HG03108 (cell line): ENCODE measurements around the gene TAS2R40.

Experiments used
- ATAC-seq: cut with Tn5 transposase; IDR thresholded peaks from one replicate; pipeline ENCODE4 v1.9.1; 2021; ENCODE audit warnings: moderate library complexity; ENCODE audit not compliant: unreplicated experiment

TAS2R40 gene

GRCh38 chr7:143222782-143223181, 945 bp downstream of the TAS2R40 start:
- ATAC-seq, result no peak

- ATAC-seq, result no peak
Observed at GRCh38 chr7:143223784-143224183, 1.9 kb downstream of the TAS2R40 start.

- no peak for ATAC-seq
Observed at GRCh38 chr7:143225047-143225446, 3.2 kb downstream of the TAS2R40 start.

- ATAC-seq, result no peak
Observed at GRCh38 chr7:143227806-143228205, 6.0 kb downstream of the TAS2R40 start.

- no peak for ATAC-seq
Observed at GRCh38 chr7:143229054-143229790, 7.4 kb downstream of the TAS2R40 start.

GRCh38 chr7:143230602-143231457, 9.0 kb downstream of the TAS2R40 start:
- no peak for ATAC-seq

- ATAC-seq, result no peak
Observed at GRCh38 chr7:143233816-143234532, 12.1 kb downstream of the TAS2R40 start.

- ATAC-seq, result no peak
Observed at GRCh38 chr7:143234533-143234875, 12.7 kb downstream of the TAS2R40 start.

- ATAC-seq, result no peak
Observed at GRCh38 chr7:143235561-143235960, 13.7 kb downstream of the TAS2R40 start.

GRCh38 chr7:143236408-143236990, 14.7 kb downstream of the TAS2R40 start:
- ATAC-seq, result no peak

- no peak for ATAC-seq
Observed at GRCh38 chr7:143237366-143237765, 15.5 kb downstream of the TAS2R40 start.

- ATAC-seq, result no peak
Observed at GRCh38 chr7:143238289-143238980, 16.6 kb downstream of the TAS2R40 start.

- ATAC-seq, result no peak
Observed at GRCh38 chr7:143239813-143240212, 18.0 kb downstream of the TAS2R40 start.

- peak; percentile 73 for ATAC-seq
Observed at GRCh38 chr7:143240291-143241168, 18.7 kb downstream of the TAS2R40 start.

- no peak for ATAC-seq
Observed at GRCh38 chr7:143242306-143242705, 20.5 kb downstream of the TAS2R40 start.

- no peak for ATAC-seq
Observed at GRCh38 chr7:143243111-143243510, 21.3 kb downstream of the TAS2R40 start.

- ATAC-seq, result no peak
Observed at GRCh38 chr7:143243614-143244013, 21.8 kb downstream of the TAS2R40 start.

GRCh38 chr7:143244321-143244720, 22.5 kb downstream of the TAS2R40 start:
- no peak for ATAC-seq

GRCh38 chr7:143245123-143245522, 23.3 kb downstream of the TAS2R40 start:
- ATAC-seq, result no peak

GRCh38 chr7:143247372-143247771, 25.5 kb downstream of the TAS2R40 start:
- ATAC-seq, result no peak
